Ishikawa (cell line): ENCODE data around the gene ARPC1A.

Source experiments
- CEBPB ChIP-seq: IDR thresholded peaks from 2 replicates; pipeline ENCODE4 v1.6.1; 2012
- CREB1 ChIP-seq: IDR thresholded peaks from 2 replicates; pipeline ENCODE4 v1.6.1; 2012; ENCODE audit warnings: low read depth
- EGR1 ChIP-seq: IDR thresholded peaks from 2 replicates; pipeline ENCODE4 v1.6.1; 2012
- EP300 ChIP-seq: IDR thresholded peaks from 2 replicates; pipeline ENCODE4 v1.6.1; 2012; ENCODE audit warnings: borderline replicate concordance
- FOXM1 ChIP-seq: IDR thresholded peaks from 2 replicates; pipeline ENCODE4 v1.6.1; 2012; ENCODE audit warnings: low read depth, borderline replicate concordance
- NFIC ChIP-seq: IDR thresholded peaks from 2 replicates; pipeline ENCODE4 v1.6.1; 2012
- RAD21 ChIP-seq: IDR thresholded peaks from 2 replicates; pipeline ENCODE4 v1.6.1; 2012; ENCODE audit warnings: low read depth
- TAF1 ChIP-seq: IDR thresholded peaks from 2 replicates; pipeline ENCODE4 v1.6.1; 2012; ENCODE audit warnings: low read depth, mild to moderate bottlenecking
- TCF12 ChIP-seq: IDR thresholded peaks from 2 replicates; pipeline ENCODE4 v1.6.1; 2012; ENCODE audit warnings: low read depth
- TEAD4 ChIP-seq: IDR thresholded peaks from 2 replicates; pipeline ENCODE4 v1.6.1; 2012
- USF1 ChIP-seq: IDR thresholded peaks from 2 replicates; pipeline ENCODE4 v1.6.1; 2012
- YY1 ChIP-seq: IDR thresholded peaks from 2 replicates; pipeline ENCODE4 v1.6.1; 2012; ENCODE audit warnings: low read depth
- ZBTB7A ChIP-seq: IDR thresholded peaks from 2 replicates; pipeline ENCODE4 v1.6.1; 2012; ENCODE audit warnings: low read depth
- TF ChIP-seq, protein P1 (sequence below): IDR thresholded peaks from 2 replicates; pipeline ENCODE4 v1.6.1; 2012; ENCODE audit warnings: low read depth, mild to moderate bottlenecking
- TF ChIP-seq, protein P2 (sequence below): IDR thresholded peaks from 2 replicates; pipeline ENCODE4 v1.6.1; 2012

The ARPC1A gene

GRCh38 chr7:99383791-99384370, 58.2 kb downstream of the ARPC1A start:
- TF ChIP-seq TAF1 (no peak), EP300 (no peak), EGR1 (no peak), NFIC (no peak), RAD21 (no peak), TEAD4 (no peak), YY1 (no peak), CREB1 (no peak), FOXM1 (no peak), USF1 (no peak)
- TF ChIP-seq, protein P1, sequence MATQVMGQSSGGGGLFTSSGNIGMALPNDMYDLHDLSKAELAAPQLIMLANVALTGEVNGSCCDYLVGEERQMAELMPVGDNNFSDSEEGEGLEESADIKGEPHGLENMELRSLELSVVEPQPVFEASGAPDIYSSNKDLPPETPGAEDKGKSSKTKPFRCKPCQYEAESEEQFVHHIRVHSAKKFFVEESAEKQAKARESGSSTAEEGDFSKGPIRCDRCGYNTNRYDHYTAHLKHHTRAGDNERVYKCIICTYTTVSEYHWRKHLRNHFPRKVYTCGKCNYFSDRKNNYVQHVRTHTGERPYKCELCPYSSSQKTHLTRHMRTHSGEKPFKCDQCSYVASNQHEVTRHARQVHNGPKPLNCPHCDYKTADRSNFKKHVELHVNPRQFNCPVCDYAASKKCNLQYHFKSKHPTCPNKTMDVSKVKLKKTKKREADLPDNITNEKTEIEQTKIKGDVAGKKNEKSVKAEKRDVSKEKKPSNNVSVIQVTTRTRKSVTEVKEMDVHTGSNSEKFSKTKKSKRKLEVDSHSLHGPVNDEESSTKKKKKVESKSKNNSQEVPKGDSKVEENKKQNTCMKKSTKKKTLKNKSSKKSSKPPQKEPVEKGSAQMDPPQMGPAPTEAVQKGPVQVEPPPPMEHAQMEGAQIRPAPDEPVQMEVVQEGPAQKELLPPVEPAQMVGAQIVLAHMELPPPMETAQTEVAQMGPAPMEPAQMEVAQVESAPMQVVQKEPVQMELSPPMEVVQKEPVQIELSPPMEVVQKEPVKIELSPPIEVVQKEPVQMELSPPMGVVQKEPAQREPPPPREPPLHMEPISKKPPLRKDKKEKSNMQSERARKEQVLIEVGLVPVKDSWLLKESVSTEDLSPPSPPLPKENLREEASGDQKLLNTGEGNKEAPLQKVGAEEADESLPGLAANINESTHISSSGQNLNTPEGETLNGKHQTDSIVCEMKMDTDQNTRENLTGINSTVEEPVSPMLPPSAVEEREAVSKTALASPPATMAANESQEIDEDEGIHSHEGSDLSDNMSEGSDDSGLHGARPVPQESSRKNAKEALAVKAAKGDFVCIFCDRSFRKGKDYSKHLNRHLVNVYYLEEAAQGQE, result no peak

GRCh38 chr7:99384523-99384922, 58.8 kb downstream of the ARPC1A start:
- TF ChIP-seq RAD21 (no peak), TEAD4 (no peak), FOXM1 (no peak), YY1 (no peak), TAF1 (no peak)
- TF ChIP-seq, protein P1, result no peak

- TF ChIP-seq ZBTB7A (no peak), USF1 (no peak), NFIC (no peak), CEBPB (no peak), RAD21 (no peak), EP300 (no peak), TAF1 (no peak), YY1 (no peak), EGR1 (no peak), FOXM1 (no peak), TEAD4 (no peak), TCF12 (no peak), CREB1 (no peak)
- TF ChIP-seq, protein P2, sequence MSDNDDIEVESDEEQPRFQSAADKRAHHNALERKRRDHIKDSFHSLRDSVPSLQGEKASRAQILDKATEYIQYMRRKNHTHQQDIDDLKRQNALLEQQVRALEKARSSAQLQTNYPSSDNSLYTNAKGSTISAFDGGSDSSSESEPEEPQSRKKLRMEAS, result no peak
- TF ChIP-seq, protein P1, result no peak
Observed at GRCh38 chr7:99385564-99385963, 59.9 kb downstream of the ARPC1A start.

DNA sequence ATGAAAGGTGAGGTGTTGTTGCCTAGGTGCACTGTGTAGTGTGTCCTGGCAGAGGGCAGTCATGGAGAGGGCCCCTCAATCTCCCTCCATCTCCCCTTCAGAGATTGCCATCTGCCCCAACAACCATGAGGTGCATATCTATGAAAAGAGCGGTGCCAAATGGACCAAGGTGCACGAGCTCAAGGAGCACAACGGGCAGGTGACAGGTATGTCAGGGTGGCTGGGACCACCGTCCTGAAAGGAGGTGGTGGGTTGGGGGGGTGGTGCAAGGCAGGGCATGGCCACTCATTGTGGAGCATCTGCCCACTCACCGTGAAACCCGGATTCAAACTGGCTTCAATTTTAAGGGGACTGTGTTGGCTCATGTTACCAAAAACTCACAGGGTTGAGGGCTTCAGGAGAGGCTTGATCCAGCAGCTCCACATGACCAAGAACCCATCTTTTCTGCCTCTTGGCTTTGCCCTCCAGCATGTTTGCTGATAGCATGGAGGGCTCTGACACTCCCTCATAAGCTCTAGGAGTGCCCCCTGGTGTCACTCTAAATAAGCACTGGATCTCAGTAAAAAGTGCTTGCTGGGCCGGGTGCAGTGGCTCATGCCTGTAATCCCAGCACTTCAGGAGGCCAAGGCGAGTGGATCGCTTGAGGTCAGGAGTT, 61.0 kb downstream of the ARPC1A start:
- TF ChIP-seq FOXM1 (no peak), RAD21 (peak; percentile 55)

- no peak for TF ChIP-seq CREB1
- no peak for TF ChIP-seq RAD21
- no peak for TF ChIP-seq USF1
- no peak for TF ChIP-seq EGR1
- TF ChIP-seq, protein P2, result no peak
- TF ChIP-seq ZBTB7A, result no peak
- no peak for TF ChIP-seq FOXM1
- TF ChIP-seq TCF12, result no peak
- no peak for TF ChIP-seq NFIC
- no peak for TF ChIP-seq TEAD4
Observed at GRCh38 chr7:99387912-99388311, 62.2 kb downstream of the ARPC1A start.
